NCI-H69 (cell line): ENCODE data around the gene IDUA.
A peak's percentile ranks its signal among the peaks of the same experiment; 100 is the strongest.
"Not testable (repeated sequence)": the region's sequence is repeated elsewhere in the genome, so short reads cannot be mapped to it uniquely, and the experiment has no call there.

Experiments used
- DNase-seq: peaks from one replicate; lab custom pipeline; 2025; lab: John Stamatoyannopoulos, UW

Gene IDUA

GRCh38 chr4:1046581-1047011, 59.8 kb downstream of the IDUA start:
- peak; percentile 66 for DNase-seq

DNA sequence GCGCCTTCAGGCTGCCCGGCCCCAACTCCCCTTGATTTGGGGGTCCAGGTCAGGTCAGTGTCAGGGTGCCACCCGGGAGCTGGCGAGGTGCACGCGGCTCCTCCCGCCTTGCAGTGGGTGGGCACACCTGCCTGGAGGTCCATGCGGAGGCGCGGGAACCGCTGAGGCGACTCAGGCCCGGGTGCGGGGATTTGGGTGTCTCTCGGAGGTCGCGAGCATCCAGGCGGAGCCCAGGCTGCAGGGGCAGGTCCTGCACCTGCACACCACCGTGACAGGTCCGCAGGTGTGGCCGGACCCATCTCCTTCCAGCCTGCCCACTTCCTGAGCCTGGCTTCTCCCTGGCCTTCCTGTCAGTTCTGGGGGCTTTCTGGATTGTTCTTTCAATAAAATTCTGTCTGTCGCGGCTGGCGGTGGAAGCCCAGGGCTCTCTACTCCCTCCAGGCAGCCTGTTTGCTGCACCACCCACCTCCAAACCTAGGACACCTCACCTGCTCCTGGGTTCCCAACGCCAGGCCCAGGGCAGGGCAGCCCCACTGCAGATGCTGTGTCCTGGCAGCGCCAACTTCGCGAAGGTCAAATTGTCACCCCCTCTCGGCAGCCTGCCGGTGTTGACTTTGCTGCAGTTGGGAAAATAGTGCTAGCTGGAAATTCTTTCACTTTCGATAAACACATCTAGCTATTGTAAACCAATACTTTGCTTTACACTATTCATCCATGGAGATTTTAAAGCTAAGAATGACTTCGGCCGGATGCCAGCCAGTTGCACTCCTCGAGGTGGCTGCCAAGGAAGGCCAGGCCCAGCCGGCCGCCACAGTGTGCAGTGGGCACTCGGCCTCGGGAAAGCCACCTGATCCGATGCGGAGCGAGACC, 60.5 kb downstream of the IDUA start:
- DNase-seq, result no peak

GRCh38 chr4:1047976-1048772, 61.3 kb downstream of the IDUA start:
- DNase-seq, result no peak

DNA sequence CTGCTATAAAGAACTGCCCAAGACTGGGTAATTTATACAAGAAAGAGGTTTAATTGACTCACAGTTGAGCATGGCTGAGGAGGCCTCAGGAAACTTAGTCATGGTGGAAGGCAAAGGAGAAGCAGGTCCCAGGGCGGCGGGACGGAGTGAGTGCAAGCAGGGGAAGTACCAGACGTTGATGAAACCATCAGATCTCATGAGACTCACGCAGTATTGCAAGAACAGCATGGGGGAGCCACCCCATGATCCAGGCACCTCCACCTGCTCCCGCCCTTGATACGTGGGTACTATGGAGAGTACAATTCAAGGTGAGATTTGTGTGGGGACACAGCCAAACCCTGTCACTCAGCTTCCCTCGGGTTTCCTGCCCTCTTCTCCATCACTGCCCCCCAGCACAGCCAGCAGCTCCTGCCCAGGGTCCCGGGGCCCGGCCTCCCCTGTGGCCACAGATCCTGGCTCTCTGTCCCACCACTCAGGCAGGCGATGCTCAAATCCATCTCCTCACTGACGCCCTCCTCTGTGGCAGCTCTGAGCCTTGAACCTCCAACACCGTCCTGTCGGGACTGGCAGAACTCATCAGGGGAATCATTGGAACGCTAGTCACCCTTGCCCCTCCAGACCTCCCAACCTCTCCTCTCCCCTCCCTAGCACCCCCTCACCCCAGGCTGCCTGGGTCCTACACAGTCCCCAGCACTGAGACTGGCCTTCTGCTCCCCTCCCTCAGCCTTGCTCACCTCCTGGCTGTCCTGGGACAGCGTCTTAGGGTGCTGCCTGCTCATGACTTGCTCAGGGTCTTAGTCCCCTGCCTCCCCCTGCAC, 62.1 kb downstream of the IDUA start:
- DNase-seq, result no peak

GRCh38 chr4:1049591-1049905, 62.7 kb downstream of the IDUA start:
- DNase-seq, result no peak

DNA sequence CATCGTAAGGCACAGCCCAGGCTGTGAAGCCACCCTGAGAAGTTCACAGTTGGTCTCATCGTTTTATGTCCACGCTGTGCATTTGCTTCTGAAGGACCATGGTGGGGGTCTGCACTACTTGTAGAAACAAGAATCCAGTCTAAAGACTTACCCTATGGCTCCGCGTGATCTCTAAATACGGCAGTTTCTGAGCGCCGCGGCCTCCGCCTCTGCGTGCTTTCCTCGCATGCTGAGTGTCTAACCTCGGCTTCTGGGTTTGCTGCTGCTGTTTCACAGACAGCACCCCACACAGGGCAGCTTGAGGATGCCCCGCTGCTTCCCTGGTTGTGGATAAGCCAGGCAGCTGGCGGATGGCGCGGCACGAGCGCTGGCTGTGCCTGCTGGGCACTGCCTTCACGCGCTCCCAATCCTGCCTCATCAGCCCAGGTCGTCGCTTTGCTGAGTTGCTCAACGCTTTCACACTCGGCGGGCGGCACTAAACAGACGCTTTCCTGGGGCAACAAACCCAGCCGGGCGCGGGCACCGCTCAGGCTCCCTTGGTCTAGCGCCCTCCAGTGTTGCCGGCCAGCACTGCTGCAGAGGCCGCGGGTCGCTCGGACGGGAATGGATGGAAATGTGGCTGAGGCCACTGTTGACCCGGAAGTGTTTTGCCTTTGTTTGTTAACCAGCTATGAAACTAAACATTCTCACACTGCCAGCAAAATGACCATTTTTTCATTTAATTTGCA, 63.8 kb downstream of the IDUA start:
- DNase-seq, result no peak

- DNase-seq, result no peak
Observed at GRCh38 chr4:1051472-1051871, 64.6 kb downstream of the IDUA start.

DNA sequence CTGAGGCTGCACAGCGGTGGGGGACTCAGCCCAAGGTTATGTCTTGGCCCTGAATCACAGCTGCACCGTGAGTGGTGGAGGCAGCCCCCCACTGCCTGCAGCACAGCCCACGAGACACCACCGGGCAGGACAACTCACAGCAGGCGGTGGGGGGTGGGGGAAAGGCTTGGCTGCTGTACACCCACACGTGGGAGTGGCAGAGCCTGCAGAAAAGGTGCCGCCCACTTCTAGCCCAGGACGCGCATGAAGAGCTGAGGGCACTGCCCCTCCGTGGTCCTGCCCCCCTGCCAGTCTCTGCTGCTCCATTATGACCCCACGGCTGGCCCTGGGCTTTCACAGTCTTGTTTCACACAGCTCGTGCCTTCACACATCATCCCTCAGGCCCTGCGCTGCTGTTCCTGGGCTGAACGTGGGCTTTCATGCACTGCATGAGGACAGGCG, 65.4 kb downstream of the IDUA start:
- DNase-seq, result no peak

GRCh38 chr4:1053080-1053661, 66.3 kb downstream of the IDUA start:
- DNase-seq, result no peak

DNA sequence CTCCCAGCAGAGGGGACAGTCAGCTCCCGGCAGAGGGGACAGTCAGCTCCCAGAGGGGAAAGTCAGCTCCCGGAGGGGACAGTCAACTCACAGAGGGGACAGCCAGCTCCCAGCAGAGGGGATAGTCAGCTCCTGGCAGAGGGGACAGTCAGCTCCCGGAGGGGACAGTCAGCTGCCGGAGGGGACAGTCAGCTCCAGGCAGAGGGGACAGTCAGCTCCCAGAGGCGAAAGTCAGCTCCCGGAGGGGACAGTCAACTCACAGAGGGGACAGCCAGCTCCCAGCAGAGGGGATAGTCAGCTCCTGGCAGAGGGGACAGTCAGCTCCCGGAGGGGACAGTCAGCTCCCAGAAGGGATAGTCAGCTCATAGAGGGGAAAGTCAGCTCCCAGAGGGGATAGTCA, 67.0 kb downstream of the IDUA start:
- DNase-seq, result not testable (repeated sequence)
